GM19324 (cell line): ENCODE data around the gene PBX1.

Source experiments
- ATAC-seq: cut with Tn5 transposase; IDR thresholded peaks from one replicate; pipeline ENCODE4 v1.9.1; 2021; ENCODE audit warnings: mild to moderate bottlenecking, moderate library complexity; ENCODE audit not compliant: unreplicated experiment, low FRiP score

Gene PBX1

GRCh38 chr1:164841702-164842465 lies 282.9 kb downstream of the PBX1 start:
- ATAC-seq = no peak

- ATAC-seq = no peak
Observed at GRCh38 chr1:164842870-164843269, 283.9 kb downstream of the PBX1 start.

- ATAC-seq = no peak
Observed at GRCh38 chr1:164843743-164844500, 284.9 kb downstream of the PBX1 start.

GRCh38 chr1:164846731-164847691 lies 288.0 kb downstream of the PBX1 start:
- ATAC-seq = no peak

GRCh38 chr1:164853146-164853545 lies 294.2 kb downstream of the PBX1 start:
- ATAC-seq = no peak

- no peak for ATAC-seq
Observed at GRCh38 chr1:164855716-164856329, 296.8 kb downstream of the PBX1 start.

- ATAC-seq = no peak
Observed at GRCh38 chr1:164856381-164856780, 297.4 kb downstream of the PBX1 start.

- ATAC-seq = no peak
Observed at GRCh38 chr1:164857439-164857838, 298.5 kb downstream of the PBX1 start.

- no peak for ATAC-seq
Observed at GRCh38 chr1:164858096-164858632, 299.2 kb downstream of the PBX1 start.

- ATAC-seq = no peak
Observed at GRCh38 chr1:164861632-164862031, 302.6 kb downstream of the PBX1 start.

- ATAC-seq = no peak
Observed at GRCh38 chr1:164863056-164863455, 304.1 kb downstream of the PBX1 start.

GRCh38 chr1:164864161-164864560 lies 305.2 kb downstream of the PBX1 start:
- no peak for ATAC-seq

GRCh38 chr1:164865385-164865784 lies 306.4 kb downstream of the PBX1 start:
- ATAC-seq = no peak

GRCh38 chr1:164867590-164867989 lies 308.6 kb downstream of the PBX1 start:
- no peak for ATAC-seq

- ATAC-seq = no peak
Observed at GRCh38 chr1:164868990-164869389, 310.0 kb downstream of the PBX1 start.

GRCh38 chr1:164875518-164875917 lies 316.5 kb downstream of the PBX1 start:
- no peak for ATAC-seq

GRCh38 chr1:164876398-164877116 lies 317.6 kb downstream of the PBX1 start:
- ATAC-seq = no peak

GRCh38 chr1:164880199-164880598 lies 321.2 kb downstream of the PBX1 start:
- no peak for ATAC-seq

- no peak for ATAC-seq
Observed at GRCh38 chr1:164880644-164881043, 321.7 kb downstream of the PBX1 start.
